NCI-H510A treated with DMSO at 0.1 percent for 48 hours (cell line): ENCODE measurements around the gene STARD13.

Experiments
- DNase-seq: peaks from one replicate; lab custom pipeline; 2025; lab: John Stamatoyannopoulos, UW

Gene STARD13

DNA sequence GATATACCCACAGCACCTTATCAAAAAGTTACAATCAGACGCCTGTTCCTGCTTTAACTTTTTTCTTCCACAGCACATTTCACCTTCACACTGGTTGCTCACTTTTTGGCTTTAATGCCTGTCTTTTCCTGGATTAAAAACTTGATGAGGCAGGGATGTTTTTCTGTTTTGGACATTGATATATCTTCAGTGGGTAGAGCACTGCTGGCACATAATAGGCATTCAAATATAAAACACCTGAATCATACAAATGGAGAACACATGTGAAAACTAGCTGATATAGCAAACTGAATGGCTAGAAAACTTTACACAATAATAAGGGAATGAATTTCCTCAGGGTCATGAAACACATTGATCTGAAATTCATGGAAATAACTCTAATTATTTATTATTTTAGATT, 65.6 kb downstream of the STARD13 start:
- DNase-seq, result no peak

DNA sequence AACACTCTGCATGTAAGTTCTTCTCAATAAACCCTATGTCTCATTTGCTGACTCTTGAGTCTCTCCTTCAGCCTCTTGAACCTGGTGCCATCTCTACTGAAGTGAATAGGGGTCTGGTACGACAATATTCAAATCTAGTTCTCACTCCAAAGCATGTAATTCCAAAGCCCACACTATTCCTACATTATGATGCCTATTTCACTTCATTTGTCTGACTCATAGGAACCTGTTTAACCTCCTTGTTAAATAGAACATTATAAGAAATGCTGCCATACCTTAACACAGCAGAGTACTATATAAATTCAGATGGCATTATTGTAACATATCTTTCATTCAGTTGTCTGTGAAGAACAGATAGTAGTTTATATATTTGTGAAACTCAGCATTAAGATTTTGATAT, 67.1 kb downstream of the STARD13 start:
- no peak for DNase-seq

DNA sequence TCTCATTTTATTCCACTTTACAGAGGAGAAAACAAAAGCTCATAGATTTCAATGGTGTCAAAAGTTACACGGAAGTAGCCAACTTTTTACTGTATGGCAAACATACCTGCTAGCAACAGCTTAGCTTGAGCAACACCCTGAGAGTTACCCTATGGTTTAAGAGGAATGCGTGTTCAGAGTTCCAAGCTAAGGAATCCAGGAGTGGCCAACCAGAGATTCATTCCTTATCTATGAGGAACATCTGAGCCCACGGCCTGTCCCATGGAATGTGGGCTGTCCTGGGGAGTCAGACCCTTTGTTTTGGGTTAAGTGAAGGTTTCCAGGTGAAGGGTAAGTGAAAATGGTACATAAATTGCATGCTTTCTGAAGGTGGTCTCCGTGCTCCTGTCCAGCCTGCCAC, 67.5 kb downstream of the STARD13 start:
- no peak for DNase-seq

DNA sequence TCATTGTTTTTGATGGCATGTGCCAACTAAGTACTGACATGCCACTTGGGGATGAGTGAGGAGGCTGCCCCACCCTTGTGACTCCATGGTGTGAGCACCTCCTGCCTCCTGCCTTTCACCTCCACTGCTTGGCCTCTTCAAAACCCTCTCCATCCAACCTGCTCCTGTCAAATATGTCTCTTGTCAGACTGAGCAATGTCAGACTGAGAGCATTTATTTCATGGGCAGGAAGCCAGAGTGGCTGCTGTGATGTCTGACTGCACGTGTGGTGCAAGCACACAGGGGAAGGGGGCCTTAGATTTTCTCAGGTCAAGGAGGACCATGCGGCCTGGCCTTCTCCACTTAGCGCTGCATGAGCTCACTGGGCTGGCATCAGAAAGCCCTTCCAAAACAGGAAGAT, 68.3 kb downstream of the STARD13 start:
- no peak for DNase-seq

DNA sequence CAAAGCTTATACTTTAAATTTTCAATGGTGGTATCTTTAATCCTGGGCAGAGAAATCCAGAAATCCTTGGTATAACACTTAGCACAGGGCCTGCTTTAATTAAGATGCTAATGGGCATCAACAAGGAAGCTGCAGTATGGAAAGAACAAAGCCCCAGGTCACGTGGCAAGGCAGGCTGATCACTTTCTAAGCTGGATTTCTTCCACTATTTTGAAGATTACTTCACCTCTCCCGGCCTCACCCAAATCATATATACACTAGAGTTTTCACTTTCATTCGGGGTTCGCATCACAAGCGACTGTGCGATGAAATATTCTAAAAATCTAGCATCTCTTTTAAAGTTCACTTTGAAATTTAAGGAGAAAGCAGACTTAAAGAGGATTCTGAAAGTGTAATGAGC, 71.8 kb downstream of the STARD13 start:
- no peak for DNase-seq

DNA sequence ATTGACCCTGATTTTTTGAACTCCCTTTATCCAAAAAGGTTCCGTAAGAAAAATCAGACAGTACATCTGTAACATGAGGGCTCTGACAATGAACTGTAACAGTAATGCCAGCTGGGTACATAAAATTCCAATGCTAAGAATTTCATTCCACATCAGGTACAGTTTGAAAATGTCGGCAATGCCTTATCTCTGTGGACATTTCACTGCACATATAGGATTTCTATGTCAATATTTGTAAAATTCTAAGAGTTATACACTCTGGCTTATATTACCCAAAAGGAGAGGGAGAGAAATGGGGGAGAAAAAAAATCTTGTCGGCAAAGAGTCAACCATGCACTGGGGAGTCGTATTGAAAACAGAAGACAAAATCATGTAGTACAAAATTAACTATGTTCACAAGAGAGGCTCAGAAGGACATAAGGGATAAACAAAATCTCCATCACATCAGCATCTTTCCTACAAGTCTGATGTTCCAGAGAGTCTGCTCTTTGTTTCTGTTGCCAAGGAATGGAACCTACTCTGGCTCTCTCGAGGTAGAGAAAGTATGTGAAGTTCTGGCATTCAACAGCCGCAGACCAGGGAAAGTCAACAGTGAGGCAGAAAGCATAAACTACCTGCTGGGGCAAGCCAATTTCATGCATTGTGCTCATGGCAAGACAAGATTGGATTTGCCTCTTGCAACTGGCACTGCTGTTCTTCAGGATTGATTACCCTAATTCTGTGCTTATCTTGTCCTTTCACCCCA, 72.4 kb downstream of the STARD13 start:
- DNase-seq, result no peak

DNA sequence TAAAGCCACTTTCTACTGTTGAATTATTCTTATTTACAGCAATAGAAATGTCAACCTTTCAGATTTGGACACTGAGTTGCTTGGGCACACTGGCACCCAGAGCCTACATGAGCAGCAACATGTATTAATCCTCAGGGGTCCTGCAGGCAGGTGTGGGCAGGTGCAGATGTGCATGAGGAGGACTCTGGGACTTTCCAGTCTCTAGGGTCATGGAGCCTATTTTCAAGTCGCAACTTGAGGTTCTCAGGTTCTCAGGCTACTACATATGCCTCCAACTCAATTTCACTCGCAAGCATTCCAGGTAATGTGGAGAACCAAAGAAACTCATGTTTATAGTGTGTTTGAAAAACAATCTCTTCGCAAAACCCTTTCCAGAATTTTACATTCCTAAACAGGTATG, 73.2 kb downstream of the STARD13 start:
- DNase-seq, result no peak

DNA sequence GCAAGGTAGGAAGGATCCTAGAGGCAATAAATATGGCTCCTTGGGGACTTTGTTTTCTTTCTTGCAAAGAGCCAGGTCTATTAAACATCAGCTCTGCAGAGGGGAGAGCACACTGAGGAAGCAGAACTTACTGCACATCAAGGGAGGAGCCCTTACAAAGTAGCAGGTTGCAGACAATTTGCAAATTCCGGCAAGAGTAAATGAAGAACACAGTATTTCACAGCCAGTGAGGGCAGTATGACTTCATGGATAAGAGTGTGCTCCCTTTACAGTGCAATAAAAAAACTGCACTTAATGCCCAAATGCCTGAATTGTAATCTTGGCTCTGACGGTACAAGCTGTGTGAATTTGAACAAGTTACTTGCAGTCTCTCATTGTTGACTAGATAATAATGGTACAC, 75.5 kb downstream of the STARD13 start:
- no peak for DNase-seq

DNA sequence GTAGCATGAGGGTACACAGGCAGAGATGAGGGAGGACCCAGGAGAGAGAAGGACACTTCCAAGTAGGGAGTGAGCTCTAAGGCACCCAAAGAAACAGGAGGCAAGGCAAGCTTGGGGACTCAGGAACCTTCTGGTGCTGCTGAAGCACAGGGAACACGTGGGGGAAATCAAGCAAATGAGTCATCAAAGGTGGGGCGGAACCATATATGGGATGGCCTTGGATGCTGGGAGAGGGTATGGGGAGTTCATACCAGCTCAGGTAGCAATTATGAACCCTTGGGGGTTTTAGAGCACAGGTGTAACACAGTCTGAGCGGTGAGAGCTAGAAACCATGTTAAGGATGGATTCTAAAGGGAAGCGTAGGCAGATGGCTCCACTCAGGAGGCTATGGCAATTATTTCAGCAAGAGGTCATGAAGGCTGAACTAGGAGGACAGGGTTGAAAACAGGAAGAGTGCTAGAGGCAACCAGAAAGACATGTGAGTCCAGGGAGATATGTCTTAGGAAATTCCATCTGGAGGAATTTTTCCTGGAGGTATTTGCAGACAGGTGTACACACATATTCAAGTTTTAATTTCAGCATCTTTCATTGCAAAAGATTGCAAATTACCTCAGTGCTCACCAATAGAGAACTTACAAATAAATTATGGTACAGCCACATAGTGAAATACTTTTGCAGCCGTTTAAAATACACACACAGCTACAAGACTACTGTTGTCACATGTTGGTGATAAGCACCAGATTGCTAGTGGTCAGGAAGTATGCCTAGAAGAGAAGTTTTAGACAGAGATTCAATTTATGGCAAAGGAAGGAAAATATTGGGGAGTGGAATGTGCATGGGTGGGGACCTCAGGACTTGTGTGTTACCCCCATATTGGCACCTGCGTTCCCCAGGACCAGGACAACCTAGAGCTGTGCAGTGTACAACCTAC, 77.0 kb downstream of the STARD13 start:
- no peak for DNase-seq

DNA sequence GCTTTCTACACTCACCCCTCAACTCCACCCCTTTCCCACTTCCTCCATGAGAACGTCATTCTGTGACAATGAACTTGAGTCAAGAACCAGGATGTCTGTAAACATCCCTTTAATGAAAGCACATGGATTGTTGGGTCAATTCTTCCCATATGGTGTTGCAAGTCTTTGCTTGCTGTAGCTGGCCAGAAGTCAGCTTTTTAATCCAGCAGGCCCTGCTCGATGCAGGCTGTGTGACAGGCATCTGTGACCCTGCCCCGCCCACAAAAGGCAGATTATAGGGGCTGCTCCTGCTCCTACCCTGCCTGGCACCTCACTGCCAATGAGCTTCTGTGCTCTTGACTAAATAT, 78.0 kb downstream of the STARD13 start:
- no peak for DNase-seq

DNA sequence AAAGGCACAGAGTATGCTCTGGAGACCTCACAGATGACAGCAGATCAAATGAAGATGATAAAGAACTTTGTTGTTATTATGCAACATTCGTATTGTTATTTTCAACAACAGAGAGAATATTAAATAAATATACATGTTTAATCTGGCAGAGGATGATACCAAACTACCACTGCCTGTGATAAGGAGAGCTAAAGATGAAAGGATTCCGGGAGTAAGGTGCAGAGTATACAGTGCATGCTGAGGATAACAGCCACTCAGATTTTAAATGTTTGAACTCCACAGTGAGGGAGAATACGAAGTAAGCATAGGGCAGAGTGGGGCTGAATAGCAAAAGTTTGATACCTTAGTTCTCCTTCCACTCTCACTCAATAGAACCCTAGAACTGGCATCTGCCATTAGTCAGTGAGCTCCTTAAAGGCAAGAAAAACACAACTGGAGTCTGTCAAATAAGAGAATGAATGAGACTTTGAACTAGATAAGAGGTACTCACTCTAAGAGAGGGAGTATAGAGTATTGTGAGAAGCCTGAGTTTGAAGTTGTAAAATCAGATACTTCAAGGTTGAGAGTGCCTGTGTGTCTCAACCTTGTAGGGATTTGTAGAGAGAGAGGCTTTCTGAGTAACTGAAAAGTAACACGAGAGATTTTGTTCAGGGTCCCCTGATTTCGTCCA, 78.5 kb downstream of the STARD13 start:
- DNase-seq, result no peak

DNA sequence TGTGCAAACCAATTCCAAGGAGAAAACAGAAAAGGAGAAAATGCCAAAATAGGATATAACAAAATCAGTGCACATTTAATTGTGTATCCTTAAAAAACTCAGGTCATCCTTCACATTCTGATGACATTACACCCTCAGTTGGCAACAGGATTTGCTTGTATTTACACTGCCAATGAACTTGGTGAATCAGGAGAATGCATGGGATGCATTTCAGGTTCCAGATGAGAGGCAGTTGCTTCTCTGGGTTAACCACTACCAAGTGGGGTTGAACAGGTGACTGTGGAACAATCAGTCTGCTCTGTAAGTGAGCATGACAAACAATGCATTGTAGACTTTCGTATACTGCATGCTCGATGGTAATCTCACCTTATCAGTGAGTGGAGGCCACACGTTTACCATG, 79.1 kb downstream of the STARD13 start:
- no peak for DNase-seq

DNA sequence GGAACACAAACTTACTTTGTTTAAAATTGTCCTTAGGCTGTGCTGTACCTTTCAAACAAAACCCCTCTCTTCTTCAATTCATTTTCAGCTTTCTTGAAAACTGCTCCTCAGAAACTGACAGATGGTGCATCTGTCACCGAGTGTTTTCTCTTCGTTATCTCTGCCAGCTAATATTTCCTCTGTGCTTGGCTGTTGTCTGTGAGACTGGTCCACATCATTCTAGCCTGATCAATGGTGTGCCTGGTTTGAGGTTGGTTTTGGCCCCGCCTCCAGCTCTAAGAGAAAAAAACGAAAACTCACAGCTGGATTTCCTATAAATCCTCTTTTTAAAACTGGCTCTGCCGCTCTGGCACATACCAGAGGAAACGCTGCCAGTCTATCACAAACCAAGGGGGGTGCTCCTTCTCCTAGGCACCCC, 79.7 kb downstream of the STARD13 start:
- no peak for DNase-seq

DNA sequence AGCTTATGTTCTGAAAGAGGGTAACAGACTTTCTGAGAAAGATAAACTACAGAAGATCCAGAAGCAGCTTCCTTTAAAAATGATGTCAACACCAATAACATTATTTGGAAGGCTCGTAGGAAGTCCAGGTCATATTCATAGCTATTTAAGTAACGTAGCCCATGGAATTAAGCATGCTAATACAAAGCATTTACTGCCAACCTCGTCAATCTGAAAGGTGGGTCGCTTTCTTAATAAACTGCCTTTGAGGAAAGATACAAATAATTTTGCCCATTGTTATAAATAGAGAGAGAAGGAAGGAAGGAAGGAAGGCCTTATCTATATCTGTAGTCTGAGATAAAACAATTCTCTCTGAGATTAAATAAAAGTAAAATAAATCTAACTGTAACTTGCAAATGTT, 80.3 kb downstream of the STARD13 start:
- DNase-seq, result no peak

DNA sequence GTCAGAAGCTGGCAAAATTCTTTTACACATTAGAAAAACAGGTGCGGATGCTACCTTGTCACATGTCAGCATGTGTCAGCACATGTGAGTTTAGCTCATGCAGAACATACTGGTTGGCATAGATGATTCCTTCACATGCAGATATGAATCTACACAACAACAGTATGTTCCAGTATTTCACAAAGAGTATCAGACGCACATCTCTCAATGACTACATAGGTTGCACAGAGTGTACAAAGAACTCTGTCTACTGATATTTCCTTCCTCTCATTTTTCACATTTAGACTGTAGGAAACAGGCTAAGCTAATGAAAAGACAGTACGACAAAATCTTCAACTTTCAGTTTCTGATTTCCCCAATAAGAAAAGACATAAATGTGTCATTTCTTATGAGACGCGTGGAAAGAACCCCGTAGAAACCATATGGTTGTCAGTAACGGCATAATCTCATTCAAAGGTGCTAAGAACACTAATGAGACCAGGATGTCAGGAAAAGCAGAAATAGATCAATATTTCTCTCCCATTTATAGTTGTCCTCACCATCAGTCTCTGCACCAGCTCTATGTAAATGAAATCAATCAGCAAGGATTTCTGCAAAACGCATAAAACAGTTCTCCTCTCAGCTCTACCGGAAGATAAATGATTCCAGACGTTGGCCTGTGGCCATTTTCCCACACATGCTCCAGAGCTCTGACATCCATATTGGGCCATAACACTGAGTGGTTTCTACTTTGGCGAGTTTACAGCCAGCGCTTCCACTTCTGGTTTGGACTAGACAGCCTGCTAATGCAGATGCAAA, 81.2 kb downstream of the STARD13 start:
- DNase-seq, result no peak

DNA sequence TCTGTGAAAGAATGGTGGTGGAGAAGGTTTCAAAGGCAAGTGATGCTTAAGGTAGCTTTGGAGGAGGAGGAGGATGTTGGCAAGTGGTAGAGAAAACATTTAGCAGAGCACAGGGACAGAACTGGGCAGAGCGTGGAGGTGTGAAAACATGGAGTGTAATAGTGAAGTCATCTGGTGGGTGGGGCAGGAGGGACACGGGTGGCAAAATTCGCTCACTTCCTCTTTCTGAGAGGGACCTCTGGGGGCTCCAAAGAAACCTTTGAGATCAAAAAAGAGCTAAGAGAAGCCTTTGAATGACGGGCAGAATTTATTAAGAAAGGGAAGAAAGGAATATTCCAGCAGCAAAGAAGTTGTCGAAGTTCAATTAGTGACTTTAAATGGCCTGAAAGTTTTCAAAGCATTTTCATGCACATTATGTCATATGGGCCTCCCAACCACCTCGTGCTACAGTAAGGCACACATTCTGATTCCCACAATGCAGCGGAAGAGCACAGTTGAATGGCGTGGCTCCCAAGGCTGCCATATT, 82.8 kb downstream of the STARD13 start:
- DNase-seq, result no peak

DNA sequence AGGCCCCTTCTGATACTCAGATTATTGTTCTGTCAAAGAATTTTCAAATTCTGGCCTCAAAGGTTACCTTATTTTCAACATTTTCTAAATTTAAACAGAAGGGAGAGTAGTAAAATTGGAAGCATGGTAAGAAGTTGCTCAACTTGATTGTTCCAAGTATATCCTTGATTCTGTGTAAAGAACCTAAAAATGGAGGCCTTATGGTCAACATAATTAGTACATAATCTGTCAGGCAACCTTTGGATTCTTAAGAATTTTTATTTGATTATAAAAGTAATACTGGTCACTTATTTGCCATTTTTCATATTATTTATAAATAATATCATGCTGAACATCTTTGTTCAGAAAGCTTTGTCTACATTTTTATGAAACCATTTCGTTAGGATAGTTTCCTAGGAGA, 83.9 kb downstream of the STARD13 start:
- DNase-seq, result no peak

DNA sequence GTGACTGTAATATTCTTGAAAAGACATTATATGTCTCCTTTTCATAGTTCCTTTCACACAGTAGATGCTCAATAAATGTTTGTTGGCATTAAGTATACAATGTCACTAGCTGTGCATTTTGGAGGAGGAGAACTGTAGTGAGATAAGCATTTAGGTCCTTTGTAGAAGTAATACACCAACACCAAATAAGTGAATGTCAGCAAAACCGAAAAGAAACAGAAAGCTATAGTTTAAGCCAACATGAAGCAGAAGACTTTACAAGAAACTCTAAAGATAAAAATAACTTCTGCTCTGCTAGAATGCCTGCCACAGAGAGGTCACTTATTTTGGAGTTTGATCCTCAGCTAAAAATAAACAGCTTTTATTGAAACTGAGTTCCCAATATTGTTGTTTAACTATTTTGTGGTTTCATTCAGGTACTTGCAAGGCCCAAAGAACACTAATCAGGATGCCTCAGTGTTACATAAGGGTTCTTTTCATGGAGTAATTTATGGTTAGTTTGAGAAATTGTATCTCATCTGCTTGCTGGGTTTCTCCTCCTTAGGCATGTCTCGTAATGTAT, 86.2 kb downstream of the STARD13 start:
- no peak for DNase-seq

DNA sequence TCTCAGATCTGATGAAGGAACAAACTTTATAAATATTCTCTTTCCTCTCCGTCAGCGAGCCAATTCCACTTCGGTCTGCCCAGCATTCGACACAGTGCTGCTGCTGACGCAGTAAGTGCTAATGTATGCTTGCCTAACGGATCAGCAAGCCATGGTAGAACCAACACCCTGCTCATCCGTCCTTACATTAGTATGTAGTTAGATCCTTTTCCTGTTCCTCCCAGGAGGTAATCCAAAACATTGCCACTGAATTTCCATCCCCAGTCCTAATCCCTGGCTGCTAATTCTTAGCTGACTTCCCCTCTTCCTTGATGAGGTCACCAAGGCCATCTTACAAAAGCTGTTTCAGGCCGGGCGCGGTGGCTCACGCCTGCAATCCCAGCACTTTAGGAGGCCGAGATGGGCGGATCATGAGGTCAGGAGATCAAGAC, 88.0 kb downstream of the STARD13 start:
- no peak for DNase-seq

DNA sequence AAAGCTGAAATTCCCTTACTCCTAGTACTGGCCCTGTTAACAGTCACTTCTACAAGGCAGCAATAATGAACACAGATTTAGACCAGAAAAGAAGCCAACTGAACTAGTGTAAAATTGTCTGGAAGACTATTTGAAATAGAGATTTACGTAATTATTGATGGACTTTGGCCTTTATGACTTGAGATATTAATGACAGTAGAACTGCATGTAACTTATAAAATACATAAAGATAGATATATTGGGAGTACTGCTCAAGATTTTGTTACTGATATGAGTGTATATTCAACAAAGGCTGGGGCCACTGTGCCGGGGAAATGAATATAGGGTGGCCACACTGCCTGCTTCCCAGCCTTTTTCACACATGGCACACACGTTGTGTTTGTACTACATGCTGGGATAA, 88.8 kb downstream of the STARD13 start:
- no peak for DNase-seq

DNA sequence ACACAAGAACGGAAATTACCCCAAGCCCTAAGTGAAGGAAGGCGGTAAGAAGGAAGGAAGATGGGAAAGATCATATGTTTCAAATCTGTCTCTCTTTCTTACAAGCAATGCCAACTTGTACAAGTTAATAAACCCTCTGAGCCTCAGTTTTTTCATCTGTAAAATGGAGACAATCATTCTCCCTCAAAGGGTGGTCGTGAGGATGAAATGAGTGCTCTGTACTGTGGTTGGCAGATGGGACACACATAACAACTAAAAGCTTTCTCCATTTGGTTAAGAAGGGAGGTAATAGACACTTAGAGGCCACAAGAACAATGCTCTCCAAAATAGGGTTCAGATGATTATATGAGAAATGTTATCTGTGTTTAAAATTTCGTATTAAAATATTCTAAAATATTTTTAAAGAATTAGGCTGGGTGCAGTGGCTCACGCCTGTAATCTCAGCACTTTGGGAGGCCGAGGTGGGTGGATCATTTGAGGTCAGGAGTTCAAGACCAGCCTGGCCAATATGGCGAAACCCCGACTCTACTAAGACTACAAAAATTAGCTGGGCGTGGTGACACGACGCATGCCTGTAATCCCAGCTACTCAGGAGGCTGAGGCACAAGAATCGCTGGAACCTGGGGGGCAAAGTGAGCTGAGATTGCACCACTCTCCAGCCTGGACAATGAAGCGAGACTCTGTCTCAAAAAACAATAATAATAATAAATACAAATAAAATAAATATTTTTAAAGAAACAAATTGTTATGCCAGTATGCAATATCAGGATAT, 89.7 kb downstream of the STARD13 start:
- DNase-seq, result no peak
